GM19324 (cell line): ENCODE measurements around the gene PLA2G5.

Experiments
- ATAC-seq: cut with Tn5 transposase; IDR thresholded peaks from one replicate; pipeline ENCODE4 v1.9.1; 2021; ENCODE audit warnings: mild to moderate bottlenecking, moderate library complexity; ENCODE audit not compliant: unreplicated experiment, low FRiP score

PLA2G5 gene

DNA sequence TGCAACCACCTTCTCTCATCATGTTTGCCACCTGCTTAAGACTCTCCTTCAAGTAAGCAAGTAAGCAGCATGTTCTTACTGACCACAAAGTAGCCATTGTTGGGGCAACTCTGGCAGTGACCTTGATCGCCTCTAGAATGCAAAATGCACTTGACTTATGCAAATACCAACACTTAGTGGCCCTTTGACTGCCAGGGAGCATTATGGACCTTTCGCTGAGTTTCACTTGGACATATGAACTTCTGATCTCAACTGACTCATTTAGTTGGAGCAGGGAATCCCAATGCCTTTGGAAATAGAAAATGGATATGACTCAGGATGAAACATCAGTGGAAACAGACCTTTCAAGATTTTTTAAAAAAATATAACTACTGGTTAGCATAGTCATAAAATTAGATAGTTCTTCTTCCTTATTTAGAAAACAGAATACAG is 6.1 kb upstream of the PLA2G5 start:
- no peak for ATAC-seq

- no peak for ATAC-seq
Observed at GRCh38 chr1:20068722-20069121, 1.3 kb upstream of the PLA2G5 start.

- ATAC-seq: no peak
Observed at GRCh38 chr1:20070357-20070756, 363 bp downstream of the PLA2G5 start.

DNA sequence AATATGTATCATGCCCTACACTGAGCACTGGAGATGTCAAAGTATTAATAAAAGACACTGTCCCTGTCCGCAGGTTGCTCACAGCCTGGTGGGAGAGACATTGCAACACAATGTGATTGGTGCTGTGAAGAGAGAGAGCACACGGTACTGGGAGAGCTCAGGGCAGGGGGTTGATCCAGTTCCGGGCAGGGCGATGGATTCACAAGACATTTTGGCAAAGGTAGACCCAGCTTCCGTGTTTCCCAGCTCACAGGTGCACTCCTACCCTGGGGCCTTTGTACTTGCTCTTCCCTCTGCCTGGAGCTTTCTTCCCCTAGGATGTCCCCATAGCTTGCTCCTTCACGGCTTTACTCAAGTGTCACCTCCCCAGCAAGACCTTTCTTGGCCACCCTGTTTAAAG is 1.4 kb downstream of the PLA2G5 start:
- ATAC-seq: no peak

GRCh38 chr1:20072771-20073170 is 2.8 kb downstream of the PLA2G5 start:
- ATAC-seq: no peak

DNA sequence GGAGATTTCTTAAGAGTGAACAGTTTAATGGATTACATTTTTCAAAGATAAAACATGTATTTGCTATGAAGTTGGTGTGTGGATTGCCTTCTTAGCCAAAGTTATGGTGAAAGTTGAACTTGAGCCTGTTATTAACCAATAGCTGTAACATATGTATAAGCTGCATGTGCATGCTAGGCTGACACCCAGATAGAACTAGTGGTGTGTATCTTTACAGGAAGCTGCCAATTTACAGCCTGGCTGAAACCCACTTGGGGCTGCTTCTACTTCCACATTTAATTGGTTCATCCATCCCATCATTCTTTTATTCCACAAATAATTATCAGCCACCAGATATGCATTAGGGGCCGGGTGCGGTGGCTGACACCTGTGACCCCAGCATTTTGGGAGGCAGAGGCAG is 3.3 kb downstream of the PLA2G5 start:
- no peak for ATAC-seq

DNA sequence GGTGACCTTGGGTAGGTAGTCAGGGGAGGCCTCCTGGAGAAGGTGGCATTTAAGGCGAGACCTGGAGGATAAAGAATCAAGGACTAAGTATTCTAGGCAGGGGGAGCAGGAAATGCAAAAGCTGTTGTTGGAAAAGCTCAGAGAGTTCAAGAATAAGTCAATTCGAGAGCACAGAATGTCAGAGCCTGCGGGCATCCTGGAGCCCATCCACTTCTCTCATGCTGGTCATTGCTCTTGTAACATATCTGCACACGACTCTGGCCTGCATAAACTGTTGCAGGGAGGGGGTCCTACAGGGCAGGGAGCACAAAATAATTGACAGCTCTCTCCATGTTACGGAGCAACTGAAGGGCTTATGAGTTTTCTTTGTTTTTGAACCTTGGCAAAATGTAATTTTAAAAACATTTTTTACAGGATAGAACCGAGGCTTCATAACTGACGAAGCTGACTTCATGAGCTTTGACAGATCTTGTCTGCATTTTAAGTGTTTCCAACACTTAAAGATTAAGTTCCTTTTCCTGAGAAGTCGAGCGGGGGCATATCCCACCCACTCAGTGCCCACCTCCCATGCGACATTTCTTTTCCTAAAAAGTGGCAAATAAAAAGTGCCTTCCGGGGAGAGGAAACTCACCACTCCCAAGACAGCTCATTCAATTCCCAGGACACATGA is 4.2 kb downstream of the PLA2G5 start:
- ATAC-seq: no peak

DNA sequence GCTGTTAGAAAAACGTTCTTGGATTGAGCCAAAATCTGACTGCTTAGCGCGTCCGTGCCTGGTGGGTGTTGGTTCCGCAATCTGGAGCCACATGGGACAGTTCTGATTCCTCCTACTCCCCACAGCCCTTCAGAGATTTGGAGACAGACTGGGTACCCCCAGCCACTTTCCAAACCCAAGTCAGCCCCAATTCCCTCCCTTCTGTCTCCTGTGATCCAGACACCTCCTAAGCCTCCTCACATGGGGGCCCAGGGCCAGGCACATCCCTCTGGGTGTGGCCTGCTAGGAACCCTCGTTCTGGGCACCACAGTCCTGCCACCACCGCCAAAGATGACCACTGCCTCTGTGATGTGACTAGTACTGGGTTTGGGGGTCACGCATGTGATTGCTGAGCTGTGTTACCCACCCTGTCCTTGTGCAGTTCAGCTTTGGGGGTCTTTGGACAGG is 4.8 kb downstream of the PLA2G5 start:
- no peak for ATAC-seq

- no peak for ATAC-seq
Observed at GRCh38 chr1:20075345-20075744, 5.4 kb downstream of the PLA2G5 start.

DNA sequence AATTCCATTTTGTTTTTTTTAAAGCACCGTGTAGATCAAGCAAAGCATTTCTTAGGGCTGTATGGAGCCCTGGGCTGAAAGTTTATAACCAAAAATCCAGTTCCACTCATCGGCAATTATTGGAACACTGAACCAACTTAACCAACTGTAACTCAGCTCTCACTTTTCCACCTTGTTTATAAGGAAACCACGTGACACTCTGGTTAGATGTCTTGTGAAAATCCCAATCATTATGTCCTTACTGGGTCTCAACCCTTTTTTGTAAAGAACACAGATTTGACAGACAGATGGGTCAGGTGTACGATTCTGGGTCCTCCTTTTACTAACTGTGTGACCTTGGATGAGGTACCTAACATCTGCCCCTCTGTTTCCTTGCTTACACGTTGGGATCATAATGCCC is 6.2 kb downstream of the PLA2G5 start:
- no peak for ATAC-seq

DNA sequence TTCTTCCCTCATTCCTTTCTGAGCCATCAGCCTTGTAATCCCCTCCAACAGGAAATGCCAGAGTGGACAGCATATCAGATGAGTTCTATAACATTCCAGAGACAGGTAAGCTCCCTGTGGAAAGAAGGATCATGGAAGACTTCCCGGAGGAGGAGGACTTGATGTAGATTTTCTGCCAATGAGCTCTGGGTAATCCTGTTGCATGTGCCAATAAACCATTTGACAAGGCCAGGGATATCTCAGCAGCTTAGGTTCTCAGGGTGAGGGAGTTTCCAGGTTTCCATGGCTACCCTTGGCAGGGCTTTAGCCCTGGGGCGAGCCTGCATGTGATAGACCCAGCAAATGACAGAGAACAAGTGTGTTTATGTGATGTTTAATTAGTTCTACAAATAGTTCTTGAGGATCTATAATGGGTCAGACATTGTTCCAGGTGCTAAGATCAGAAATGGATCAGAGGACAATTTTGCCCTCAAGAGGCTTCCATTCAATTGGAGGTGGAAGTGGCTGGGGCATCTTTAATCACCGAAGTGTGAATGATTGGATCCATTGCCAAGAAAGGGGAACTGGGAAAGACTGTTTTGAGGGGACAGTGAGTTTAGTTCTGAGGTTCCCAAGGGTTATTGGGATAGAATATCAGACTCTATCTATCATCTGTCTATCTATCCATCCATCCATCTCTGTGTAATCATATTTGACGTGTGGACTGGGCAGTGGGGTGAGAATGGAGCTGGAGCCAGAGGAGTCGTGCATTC is 6.9 kb downstream of the PLA2G5 start:
- no peak for ATAC-seq

DNA sequence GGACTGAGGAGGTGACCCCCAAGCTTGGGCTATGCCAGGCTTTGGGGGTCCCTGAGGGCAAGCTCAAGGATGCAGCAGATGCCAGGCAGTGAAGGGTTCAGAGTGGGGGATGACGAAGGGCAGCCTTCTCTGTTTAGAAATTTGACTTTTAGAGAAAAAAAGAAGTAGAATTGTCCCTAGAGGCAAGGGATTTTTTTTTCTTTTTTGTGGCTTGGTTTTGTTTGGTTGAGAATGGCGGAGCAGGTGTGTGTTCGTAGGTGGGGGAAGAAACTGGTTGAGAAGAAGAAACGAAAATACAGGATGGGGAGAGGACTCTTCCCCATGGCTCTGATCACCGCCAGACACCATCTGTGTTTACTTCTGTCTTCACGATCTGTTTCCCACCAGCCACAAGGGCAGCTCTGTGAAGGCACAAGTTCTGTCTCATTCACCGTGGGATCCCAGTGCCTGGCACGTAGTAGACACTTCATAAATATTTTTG is 8.2 kb downstream of the PLA2G5 start:
- ATAC-seq: no peak

GRCh38 chr1:20078711-20079110 is 8.7 kb downstream of the PLA2G5 start:
- ATAC-seq: no peak

- ATAC-seq: no peak
Observed at GRCh38 chr1:20079661-20080305, 9.8 kb downstream of the PLA2G5 start.

DNA sequence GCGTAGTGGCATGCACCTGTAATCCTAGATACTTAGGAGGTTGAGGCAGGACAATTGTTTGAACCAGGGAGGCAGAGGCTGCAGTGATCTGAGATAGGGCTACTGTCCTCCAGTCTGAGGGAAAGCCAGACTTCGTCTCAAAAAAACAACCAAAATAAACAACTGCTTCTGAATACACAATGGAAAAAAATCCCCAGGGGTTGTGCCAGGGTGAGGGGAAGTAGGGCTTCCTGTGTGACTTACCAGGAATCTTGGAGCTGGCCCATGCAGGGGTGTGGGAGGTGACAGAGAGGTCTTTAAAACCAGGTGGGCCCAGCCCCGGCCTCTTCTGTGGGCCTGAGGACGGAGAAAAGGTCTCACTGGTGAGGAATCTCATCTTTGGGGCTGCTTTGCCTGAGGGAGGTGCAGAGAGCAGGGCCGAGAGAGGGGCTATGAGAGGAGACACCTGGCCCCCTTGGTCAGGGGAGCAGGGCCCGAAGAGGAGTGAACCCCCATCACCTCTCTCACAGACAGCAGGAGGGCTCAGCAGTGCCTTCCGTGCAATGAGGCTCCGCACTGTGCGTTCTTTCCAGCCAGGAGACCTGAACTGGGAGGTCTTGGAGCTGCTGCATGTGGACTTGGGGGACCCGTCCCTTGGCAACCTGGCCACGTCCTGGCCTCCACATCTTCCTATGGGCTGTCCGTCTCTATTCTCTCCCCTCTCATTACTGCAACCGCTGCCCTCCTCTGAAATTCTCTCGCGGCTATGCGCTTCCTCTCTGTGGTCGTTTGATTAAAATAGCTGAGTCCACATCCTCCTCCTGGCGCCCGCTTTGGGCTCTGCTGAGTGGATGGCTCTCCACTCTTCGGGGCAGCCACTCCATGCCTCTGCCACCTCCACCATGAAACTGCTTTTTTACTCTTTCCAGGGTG is 10.7 kb downstream of the PLA2G5 start:
- no peak for ATAC-seq

DNA sequence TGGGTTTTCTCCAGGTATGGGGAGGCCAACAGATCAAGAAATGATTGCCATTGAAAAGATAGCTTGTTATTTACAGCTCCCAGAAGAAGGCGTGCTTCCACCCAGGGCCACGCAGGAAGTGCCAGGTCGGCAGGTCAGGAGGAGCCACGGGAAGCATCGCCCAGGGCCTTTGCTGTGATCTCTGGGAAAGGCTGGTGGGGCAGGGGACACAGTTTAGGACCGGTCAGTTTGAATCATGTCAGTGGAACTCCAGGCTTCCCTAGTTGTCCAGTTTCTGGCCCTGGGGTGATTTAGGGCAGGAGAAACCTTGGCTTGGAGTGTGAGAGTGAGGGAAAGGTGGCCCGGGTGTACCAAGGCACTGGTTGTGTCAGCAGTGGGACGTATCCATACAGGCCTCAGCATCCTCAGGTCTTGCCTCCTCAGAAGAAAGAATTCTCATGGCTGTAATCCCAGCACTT is 11.4 kb downstream of the PLA2G5 start:
- ATAC-seq: no peak

GRCh38 chr1:20082772-20083171 is 12.8 kb downstream of the PLA2G5 start:
- no peak for ATAC-seq

- ATAC-seq: no peak
Observed at GRCh38 chr1:20083178-20083944, 13.4 kb downstream of the PLA2G5 start.

- no peak for ATAC-seq
Observed at GRCh38 chr1:20086800-20087199, 16.8 kb downstream of the PLA2G5 start.

- ATAC-seq: no peak
Observed at GRCh38 chr1:20087668-20088067, 17.7 kb downstream of the PLA2G5 start.
